CD14-positive monocyte (primary cell): ENCODE measurements around the gene PPFIBP1. TPM values are rescaled to one million over a fixed set of nuclear protein-coding genes. Genes with fewer than 3 reads are reported as not detected.

Source experiments
- DNase-seq, 3 donors: peaks; one replicate each; pipeline ENCODE4 v3.0.0-alpha.2; 2011 to 2022
- H2AFZ ChIP-seq: 2 replicates; pipeline ENCODE4 v1.6.0; 2012; ENCODE audit warnings: mild to moderate bottlenecking, low read depth, low read length, inconsistent platforms; ENCODE audit not compliant: insufficient read depth, poor library complexity, severe bottlenecking
- H3K27ac ChIP-seq, 2 donors: 1 replicate in 1 of 2; 2 replicates in 1 of 2; pipeline ENCODE4 v1.5.1; 2012 to 2013; ENCODE audit warnings: low read length in 2 of 2, control low read depth in 1 of 2, inconsistent platforms in 1 of 2, low read depth in 1 of 2, mild to moderate bottlenecking in 1 of 2
- H3K27me3 ChIP-seq, 2 donors: one replicate each; pipeline versions ENCODE4 v1.6.0 to v1.6.1; 2011 to 2013; ENCODE audit warnings: low read length in 2 of 2; ENCODE audit not compliant: control insufficient read depth in 2 of 2, insufficient read depth in 2 of 2
- H3K36me3 ChIP-seq, 2 donors: replicated peaks in 1 of 2; 1 replicate in 1 of 2; 2 replicates in 1 of 2; pipeline versions ENCODE4 v1.5.1 to v1.6.1; 2012 to 2013; ENCODE audit warnings: low read length in 2 of 2, control low read depth in 1 of 2, inconsistent platforms in 1 of 2, mild to moderate bottlenecking in 1 of 2; ENCODE audit not compliant: insufficient read depth in 2 of 2, control insufficient read depth in 1 of 2
- H3K4me1 ChIP-seq, 2 donors: 1 replicate in 1 of 2; 2 replicates in 1 of 2; pipeline versions ENCODE4 v1.5.1 to v1.6.1; 2012 to 2013; ENCODE audit warnings: low read length in 2 of 2, control low read depth in 1 of 2, inconsistent platforms in 1 of 2, mild to moderate bottlenecking in 1 of 2, moderate library complexity in 1 of 2; ENCODE audit not compliant: insufficient read depth in 2 of 2, control insufficient read depth in 1 of 2
- H3K4me2 ChIP-seq: replicated peaks from 2 replicates; pipeline ENCODE3; 2012; ENCODE audit warnings: low read length, moderate library complexity, mild to moderate bottlenecking; ENCODE audit not compliant: poor library complexity, severe bottlenecking; ENCODE audit errors: extremely low read depth
- H3K4me3 ChIP-seq, 3 experiments: fragments of 200-600 bp in 1 of 3; sonication (generic) in 1 of 3; replicated peaks in 1 of 3; 1 replicate in 2 of 3; 2 replicates in 1 of 3; pipeline ENCODE4 v1.5.1; 2011 to 2013; ENCODE audit warnings: low read length in 3 of 3, mild to moderate bottlenecking in 3 of 3, control low read depth in 2 of 3, low read depth in 2 of 3, inconsistent platforms in 1 of 3, moderate library complexity in 1 of 3
- H3K79me2 ChIP-seq: 2 replicates; pipeline ENCODE4 v1.6.0; 2012; ENCODE audit warnings: mild to moderate bottlenecking, control low read depth, inconsistent platforms, low read length, moderate library complexity; ENCODE audit not compliant: insufficient read depth
- H3K9ac ChIP-seq: 2 replicates; pipeline ENCODE4 v1.6.0; 2017; ENCODE audit warnings: low read length, mild to moderate bottlenecking; ENCODE audit not compliant: insufficient read depth, poor library complexity, severe bottlenecking
- H3K9me3 ChIP-seq, 2 donors: replicated peaks in 1 of 2; 1 replicate in 1 of 2; 2 replicates in 1 of 2; pipeline versions ENCODE4 v1.5.1 to v1.6.1; 2012 to 2013; ENCODE audit warnings: low read length in 2 of 2, control low read depth in 1 of 2; ENCODE audit not compliant: control insufficient read depth in 1 of 2, insufficient read depth in 1 of 2
- H4K20me1 ChIP-seq: 2 replicates; pipeline ENCODE4 v1.6.0; 2012; ENCODE audit warnings: mild to moderate bottlenecking, low read length, control low read depth, moderate library complexity; ENCODE audit not compliant: insufficient read depth
- H3K27ac Mint-ChIP-seq, 7 donors: one replicate each; pipeline ENCODE4 v1.8.0; 2020; ENCODE audit warnings: mild to moderate bottlenecking in 7 of 7, mixed read lengths in 7 of 7, moderate library complexity in 6 of 7, inconsistent platforms in 2 of 7
- H3K27me3 Mint-ChIP-seq, 3 donors: one replicate each; pipeline ENCODE4 v1.8.0; 2021 to 2022; ENCODE audit warnings: low read depth in 3 of 3, mild to moderate bottlenecking in 3 of 3, mixed read lengths in 3 of 3, moderate library complexity in 3 of 3, inconsistent platforms in 1 of 3
- H3K36me3 Mint-ChIP-seq, 2 donors: one replicate each; pipeline ENCODE4 v1.8.0; 2020; ENCODE audit warnings: mixed read lengths in 2 of 2, inconsistent platforms in 1 of 2, mild to moderate bottlenecking in 1 of 2
- H3K4me1 Mint-ChIP-seq: one replicate; pipeline ENCODE4 v1.8.0; 2020; ENCODE audit warnings: mild to moderate bottlenecking, mixed read lengths
- H3K4me3 Mint-ChIP-seq, 2 donors: one replicate each; pipeline ENCODE4 v1.8.0; 2020; ENCODE audit warnings: mild to moderate bottlenecking in 2 of 2, mixed read lengths in 2 of 2, moderate library complexity in 1 of 2
- H3K9me3 Mint-ChIP-seq, 7 donors: one replicate each; pipeline ENCODE4 v1.8.0; 2020 to 2022; ENCODE audit warnings: mixed read lengths in 7 of 7, mild to moderate bottlenecking in 6 of 7, moderate library complexity in 6 of 7, inconsistent platforms in 2 of 7
- CTCF ChIP-seq: fragments of 200-600 bp; IDR thresholded peaks from one replicate; pipeline ENCODE4 v1.8.0; 2022; ENCODE audit warnings: antibody characterized with exemption, mild to moderate bottlenecking
- WGBS: methylation state at CpG from one replicate; pipeline ENCODE4 v1.1.5; 2013; ENCODE audit warnings: missing lambda C conversion rate; ENCODE audit not compliant: insufficient coverage; 5-methylcytosine and 5-hydroxymethylcytosine counted together
- intact Hi-C, 2 donors: fragments of 100-400 bp; cut with micrococcal nuclease; formaldehyde crosslinking; loops; one replicate each; pipeline versions ENCODE4 v1.15.0 to v1.15.1; 2023
- polyA plus RNA-seq, 3 donors: library from polyadenylated mRNA; depleted of rRNA in 1 of 3; unstranded in 2 of 3; stranded (reverse) in 1 of 3; fragments of 300-500 nt in 2 of 3; fragments of >200 nt in 1 of 3; fragmentation: Illumina TruSeq in 2 of 3; gene quantifications; 1 replicate in 2 of 3; 2 replicates in 1 of 3; pipeline ENCODE4 v1.2.3, GENCODE V29; 2012 to 2021

PPFIBP1 gene
- polyA plus RNA-seq, 3 donors, result 0.25 to 0.79 (median 0.53) TPM

GRCh38 chr12:27517961-27518665, 5.9 kb upstream of the PPFIBP1 start:
- no peaks in the 10 kb centered on the region for H3K27me3 ChIP-seq
- no peaks in the 10 kb centered on the region for H3K36me3 ChIP-seq
- no peak for DNase-seq
- H3K36me3 Mint-ChIP-seq, result no peaks in the 10 kb centered on the region
- no peak overlapping the region for H3K27ac ChIP-seq
- no peak for TF ChIP-seq CTCF
- no peak overlapping the region for H3K27ac Mint-ChIP-seq
- peaks cover 0 to 2% (median 0%) of the 10 kb centered on the region in 3 donors for H3K27me3 Mint-ChIP-seq
- intact Hi-C loops, result no loop called here
- peaks cover 2% of the 10 kb centered on the region in 2 donors for H3K4me1 ChIP-seq
- 94% methylated on average over 4 of the region's 7 CpGs for WGBS
- peaks cover 3% of the 10 kb centered on the region for H3K4me1 Mint-ChIP-seq
- peaks cover 0 to 2% (median 0%) of the 10 kb centered on the region in 7 donors for H3K9me3 Mint-ChIP-seq
- no peak overlapping the region for H2AFZ ChIP-seq
- no peak overlapping the region for H3K9ac ChIP-seq
- H4K20me1 ChIP-seq, result no peaks in the 10 kb centered on the region
- H3K79me2 ChIP-seq, result no peaks in the 10 kb centered on the region
- no peak overlapping the region for H3K4me3 ChIP-seq
- no peak overlapping the region for H3K4me3 Mint-ChIP-seq
- H3K9me3 ChIP-seq, result no peaks in the 10 kb centered on the region
- H3K4me2 ChIP-seq, result no peak overlapping the region

GRCh38 chr12:27521066-27521465, 2.9 kb upstream of the PPFIBP1 start:
- DNase-seq, result no peak
- Mint-ChIP-seq H3K36me3 (no peaks in the 10 kb centered on the region), H3K4me3 (no peak overlapping the region), H3K27me3 (no peaks in the 10 kb centered on the region), H3K9me3 (peaks cover 0 to 2% (median 0%) of the 10 kb centered on the region in 7 donors), H3K4me1 (peaks cover 26% of the 10 kb centered on the region), H3K27ac (no peak overlapping the region)
- no peak overlapping the region for H3K4me2 ChIP-seq
- no peak overlapping the region for H2AFZ ChIP-seq
- no peaks in the 10 kb centered on the region for H3K36me3 ChIP-seq
- no peak overlapping the region for H3K9ac ChIP-seq
- WGBS, result 80% methylated on average over 1 of the region's 4 CpGs
- intact Hi-C loops, result no loop called here
- no peak overlapping the region for H3K4me3 ChIP-seq
- TF ChIP-seq CTCF, result no peak
- no peaks in the 10 kb centered on the region for H4K20me1 ChIP-seq
- no peak overlapping the region for H3K27ac ChIP-seq
- no peaks in the 10 kb centered on the region for H3K79me2 ChIP-seq
- H3K9me3 ChIP-seq, result no peaks in the 10 kb centered on the region
- H3K4me1 ChIP-seq, result peaks cover 18 to 23% of the 10 kb centered on the region in 2 donors
- H3K27me3 ChIP-seq, result no peaks in the 10 kb centered on the region
